ENCODE measurements around the gene ABCB6. TPM values are rescaled to one million over a fixed set of nuclear protein-coding genes. Genes with fewer than 3 reads are reported as not detected.

The ABCB6 gene
- total and polyA plus RNA-seq, 10 donors, result 8.4 to 28.7 (median 14.0) TPM

- Histone ChIP-seq H3K4me1 (peaks cover 23 to 76% (median 46%) of the 10 kb centered on the region in 6 donors), H3K36me3 (peaks cover 0 to 78% (median 68%) of the 10 kb centered on the region in 6 donors)
- intact Hi-C loops (cut with DNase I; ENCODE audit: low total_unique reads), result no loop called here
Measured at GRCh38 chr2:219221957-219222518, 3.3 kb upstream of the ABCB6 start.

DNA sequence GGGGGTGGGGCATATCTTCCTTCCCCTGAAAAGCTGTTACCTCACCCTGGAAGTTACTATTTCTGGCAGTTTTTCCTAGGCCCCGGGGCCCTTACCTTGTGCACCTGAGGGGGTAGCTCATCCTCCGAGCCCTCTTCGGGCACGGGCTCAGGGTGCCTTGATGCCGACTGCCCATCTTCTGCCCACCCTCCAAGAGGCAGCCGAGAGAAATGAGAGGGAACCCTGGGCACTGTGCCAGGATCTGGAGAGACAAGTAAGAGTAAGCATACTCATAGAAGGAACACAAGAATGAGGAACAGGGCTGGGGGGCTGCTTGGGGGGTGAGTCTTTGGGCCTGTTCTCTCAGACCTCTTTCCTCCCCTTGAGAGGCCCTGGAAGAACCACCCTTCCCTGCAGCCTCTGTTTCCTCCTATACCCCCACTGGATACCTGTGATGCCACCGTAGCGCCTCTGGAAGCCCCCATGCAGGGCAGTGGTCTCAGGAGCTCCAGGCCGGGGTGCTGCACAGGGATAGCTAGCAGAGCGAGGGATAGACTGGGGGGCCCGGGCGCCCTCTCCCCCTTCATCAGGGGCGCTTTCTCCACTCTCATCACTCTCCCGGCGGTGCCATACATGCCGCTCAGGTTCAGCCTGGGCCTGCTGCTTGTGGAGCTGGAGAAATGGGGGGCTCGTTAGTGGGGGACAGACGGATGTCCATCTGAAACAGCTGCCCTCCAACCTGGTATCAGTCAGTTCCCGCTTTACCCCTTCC, 2.1 kb upstream of the ABCB6 start:
- H3K4me1 ChIP-seq, result peaks cover 23 to 71% (median 41%) of the 10 kb centered on the region in 6 donors
- intact Hi-C loops (cut with DNase I; ENCODE audit: low total_unique reads), result no loop called here
- H3K27me3 ChIP-seq (replicated peaks in 1 of 7), result no peaks in the 10 kb centered on the region
- TF ChIP-seq POLR2A (IDR thresholded peaks at IDR 0.05) (no peak), POLR2AphosphoS5 (IDR thresholded peaks at IDR 0.05) (no peak)
- TF ChIP-seq, protein P1, sequence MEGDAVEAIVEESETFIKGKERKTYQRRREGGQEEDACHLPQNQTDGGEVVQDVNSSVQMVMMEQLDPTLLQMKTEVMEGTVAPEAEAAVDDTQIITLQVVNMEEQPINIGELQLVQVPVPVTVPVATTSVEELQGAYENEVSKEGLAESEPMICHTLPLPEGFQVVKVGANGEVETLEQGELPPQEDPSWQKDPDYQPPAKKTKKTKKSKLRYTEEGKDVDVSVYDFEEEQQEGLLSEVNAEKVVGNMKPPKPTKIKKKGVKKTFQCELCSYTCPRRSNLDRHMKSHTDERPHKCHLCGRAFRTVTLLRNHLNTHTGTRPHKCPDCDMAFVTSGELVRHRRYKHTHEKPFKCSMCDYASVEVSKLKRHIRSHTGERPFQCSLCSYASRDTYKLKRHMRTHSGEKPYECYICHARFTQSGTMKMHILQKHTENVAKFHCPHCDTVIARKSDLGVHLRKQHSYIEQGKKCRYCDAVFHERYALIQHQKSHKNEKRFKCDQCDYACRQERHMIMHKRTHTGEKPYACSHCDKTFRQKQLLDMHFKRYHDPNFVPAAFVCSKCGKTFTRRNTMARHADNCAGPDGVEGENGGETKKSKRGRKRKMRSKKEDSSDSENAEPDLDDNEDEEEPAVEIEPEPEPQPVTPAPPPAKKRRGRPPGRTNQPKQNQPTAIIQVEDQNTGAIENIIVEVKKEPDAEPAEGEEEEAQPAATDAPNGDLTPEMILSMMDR (IDR thresholded peaks at IDR 0.05 in 8 of 11, conservative IDR thresholded peaks at IDR 0.05 in 3 of 11), result no peak
- WGBS, 5 donors, result 89 to 92% (median 91%) methylated on average over 19 of the region's 19 CpGs
- peaks cover 0 to 71% (median 61%) of the 10 kb centered on the region in 6 donors for H3K36me3 ChIP-seq
- H3K4me3 ChIP-seq, result no peak overlapping the region
- H3K27ac ChIP-seq, result no peak overlapping the region
- no peak for DNase-seq
- no peaks in the 10 kb centered on the region for H3K9me3 ChIP-seq

More at GRCh38 chr2:219221957-219222518, 3.3 kb upstream of the ABCB6 start:
- no peak overlapping the region for H3K4me3 ChIP-seq
- H3K27me3 ChIP-seq (replicated peaks in 1 of 7), result no peaks in the 10 kb centered on the region
- H3K9me3 ChIP-seq, result no peaks in the 10 kb centered on the region
- TF ChIP-seq, protein P1 (IDR thresholded peaks at IDR 0.05 in 8 of 11, conservative IDR thresholded peaks at IDR 0.05 in 3 of 11), result no peak
- TF ChIP-seq POLR2A (IDR thresholded peaks at IDR 0.05) (no peak), POLR2AphosphoS5 (IDR thresholded peaks at IDR 0.05) (peak in 1 of 3 donors; percentile 30)
- no peak overlapping the region for H3K27ac ChIP-seq
- peak; percentile 71 for DNase-seq
- WGBS, 5 donors, result 93 to 97% (median 95%) methylated on average over 11 to 16 of the region's 16 CpGs

DNA sequence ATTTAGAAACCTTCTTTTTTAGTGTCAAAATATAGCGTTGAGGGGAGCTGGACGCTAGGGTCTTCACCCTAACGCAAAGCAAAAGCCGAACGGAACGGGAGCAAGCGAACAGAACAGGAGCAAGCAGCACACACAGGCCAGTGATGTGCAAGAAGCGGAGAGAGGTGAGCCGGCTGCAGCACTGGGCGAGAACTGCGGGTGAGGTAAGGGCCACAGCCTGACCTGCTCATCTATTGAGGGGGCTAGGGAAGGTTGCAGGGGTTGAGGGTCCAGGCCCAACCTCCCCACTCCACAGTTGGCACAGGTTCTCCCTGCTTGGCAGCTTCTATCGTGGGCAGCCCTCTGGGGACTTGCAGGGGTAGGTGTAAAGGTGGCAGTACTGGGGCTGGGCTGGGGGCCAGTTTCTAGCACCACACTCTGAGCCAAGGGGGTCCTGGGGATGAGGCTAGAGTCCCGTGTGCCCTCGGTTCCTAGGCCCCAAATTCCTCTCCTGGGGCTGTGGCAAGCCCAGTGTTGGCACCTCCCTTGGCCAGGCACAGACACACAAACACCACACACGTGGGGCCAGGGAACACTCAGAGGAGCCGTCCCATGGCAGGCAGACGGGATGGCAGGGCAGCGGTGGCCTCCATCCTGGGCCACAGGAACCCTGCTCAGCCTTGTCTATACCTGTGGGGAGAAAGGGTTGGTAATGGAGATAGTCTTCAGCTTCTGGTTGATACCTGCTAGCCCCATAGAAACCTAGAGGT, 1.2 kb upstream of the ABCB6 start:
- WGBS, 5 donors, result 90 to 94% (median 94%) methylated on average over 16 to 18 of the region's 18 CpGs
- H3K27ac ChIP-seq, result peak overlapping the region in 1 of 8 donors; percentile 90

More for the DNA sequence above, 1.2 kb upstream of the ABCB6 start:
- H3K4me1 ChIP-seq, result peaks cover 23 to 62% (median 33%) of the 10 kb centered on the region in 6 donors
- intact Hi-C loops (cut with DNase I; ENCODE audit: low total_unique reads), result no loop called here
- H3K36me3 ChIP-seq, result peaks cover 0 to 71% (median 53%) of the 10 kb centered on the region in 6 donors
- H3K9me3 ChIP-seq, result no peaks in the 10 kb centered on the region
- no peaks in the 10 kb centered on the region for H3K27me3 ChIP-seq (replicated peaks in 1 of 7)
- peak overlapping the region in 1 of 8 donors; percentile 53 for H3K4me3 ChIP-seq
- TF ChIP-seq POLR2A (IDR thresholded peaks at IDR 0.05) (no peak), POLR2AphosphoS5 (IDR thresholded peaks at IDR 0.05) (peak in 1 of 3 donors; percentile 46)
- TF ChIP-seq, protein P1 (IDR thresholded peaks at IDR 0.05 in 8 of 11, conservative IDR thresholded peaks at IDR 0.05 in 3 of 11), result no peak
- peak; percentile 70 for DNase-seq
